Epithelial cell of proximal tubule (primary cell): ENCODE measurements around the gene ZSWIM8. TPM values are rescaled to one million over a fixed set of nuclear protein-coding genes. Genes with fewer than 3 reads are reported as not detected.

ENCODE experiments used
- DNase-seq: peaks from one replicate; pipeline ENCODE4 v3.0.0-alpha.2; 2011; ENCODE audit warnings: low read depth
- H3K4me3 ChIP-seq: 2 replicates; pipeline ENCODE4 v1.5.1; 2011; ENCODE audit warnings: low read depth, mild to moderate bottlenecking, low read length
- total RNA-seq: library from RNA; depleted of rRNA; stranded (reverse); fragments of >200 nt; gene quantifications from 2 replicates; pipeline ENCODE4 v1.2.3, GENCODE V29; 2015
- TF ChIP-seq, protein P1 (sequence below): conservative IDR thresholded peaks from 2 replicates; pipeline ENCODE4 v1.5.1; 2012; ENCODE audit warnings: low read depth, mild to moderate bottlenecking, low read length

ZSWIM8 gene
- total RNA-seq, 1 donor from 2014 or later = 40.3 TPM

DNA sequence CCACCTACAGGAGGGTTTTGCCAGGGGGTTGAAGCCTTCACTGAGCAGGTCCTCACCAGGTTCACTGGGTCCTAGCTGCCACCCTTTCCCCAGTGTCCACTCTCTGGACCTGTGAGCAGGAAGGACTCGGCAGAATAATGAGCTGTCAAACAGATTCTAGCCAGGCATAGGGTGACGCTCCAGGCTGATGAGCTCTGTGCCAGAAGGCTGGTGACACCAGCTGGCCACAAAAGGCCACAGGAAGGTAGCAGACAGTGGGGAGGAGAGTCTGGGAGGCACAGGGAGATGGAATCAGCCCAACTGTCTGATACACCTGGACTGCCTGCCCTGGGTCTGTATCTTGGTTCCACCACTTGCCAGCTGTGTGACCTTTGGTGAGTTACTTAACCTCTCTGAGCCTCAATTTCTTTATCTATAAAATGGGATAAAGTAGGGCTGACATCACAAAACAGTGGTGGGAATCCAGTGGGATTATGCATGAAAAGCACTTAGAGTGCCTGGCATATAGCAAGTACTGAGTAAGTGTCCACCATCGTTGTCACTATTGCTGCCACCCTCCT, 52.7 kb downstream of the ZSWIM8 start:
- DNase-seq = no peak
- H3K4me3 ChIP-seq = no peak overlapping the region
- TF ChIP-seq, protein P1, sequence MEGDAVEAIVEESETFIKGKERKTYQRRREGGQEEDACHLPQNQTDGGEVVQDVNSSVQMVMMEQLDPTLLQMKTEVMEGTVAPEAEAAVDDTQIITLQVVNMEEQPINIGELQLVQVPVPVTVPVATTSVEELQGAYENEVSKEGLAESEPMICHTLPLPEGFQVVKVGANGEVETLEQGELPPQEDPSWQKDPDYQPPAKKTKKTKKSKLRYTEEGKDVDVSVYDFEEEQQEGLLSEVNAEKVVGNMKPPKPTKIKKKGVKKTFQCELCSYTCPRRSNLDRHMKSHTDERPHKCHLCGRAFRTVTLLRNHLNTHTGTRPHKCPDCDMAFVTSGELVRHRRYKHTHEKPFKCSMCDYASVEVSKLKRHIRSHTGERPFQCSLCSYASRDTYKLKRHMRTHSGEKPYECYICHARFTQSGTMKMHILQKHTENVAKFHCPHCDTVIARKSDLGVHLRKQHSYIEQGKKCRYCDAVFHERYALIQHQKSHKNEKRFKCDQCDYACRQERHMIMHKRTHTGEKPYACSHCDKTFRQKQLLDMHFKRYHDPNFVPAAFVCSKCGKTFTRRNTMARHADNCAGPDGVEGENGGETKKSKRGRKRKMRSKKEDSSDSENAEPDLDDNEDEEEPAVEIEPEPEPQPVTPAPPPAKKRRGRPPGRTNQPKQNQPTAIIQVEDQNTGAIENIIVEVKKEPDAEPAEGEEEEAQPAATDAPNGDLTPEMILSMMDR = no peak

DNA sequence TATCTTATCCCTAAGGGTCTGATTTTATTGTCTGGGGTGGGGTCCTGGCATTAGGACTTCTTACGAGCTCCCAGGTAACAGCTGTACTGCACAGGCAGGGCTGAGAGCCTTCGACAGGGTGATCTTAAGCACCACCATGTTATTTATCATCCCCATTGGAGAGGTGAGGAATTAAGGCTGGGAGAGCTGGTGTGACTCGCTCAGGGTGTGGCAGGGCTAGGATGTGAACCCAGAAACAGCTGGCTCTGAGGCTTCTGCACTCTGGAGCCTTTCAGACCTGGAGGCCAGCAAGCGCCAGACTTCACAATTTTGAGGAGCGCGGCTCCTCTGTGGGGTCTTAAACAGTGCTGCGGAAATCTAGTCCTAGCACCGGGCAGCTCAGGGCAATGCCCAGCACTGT, 53.4 kb downstream of the ZSWIM8 start:
- no peak for DNase-seq
- TF ChIP-seq, protein P1 = no peak
- no peak overlapping the region for H3K4me3 ChIP-seq

DNA sequence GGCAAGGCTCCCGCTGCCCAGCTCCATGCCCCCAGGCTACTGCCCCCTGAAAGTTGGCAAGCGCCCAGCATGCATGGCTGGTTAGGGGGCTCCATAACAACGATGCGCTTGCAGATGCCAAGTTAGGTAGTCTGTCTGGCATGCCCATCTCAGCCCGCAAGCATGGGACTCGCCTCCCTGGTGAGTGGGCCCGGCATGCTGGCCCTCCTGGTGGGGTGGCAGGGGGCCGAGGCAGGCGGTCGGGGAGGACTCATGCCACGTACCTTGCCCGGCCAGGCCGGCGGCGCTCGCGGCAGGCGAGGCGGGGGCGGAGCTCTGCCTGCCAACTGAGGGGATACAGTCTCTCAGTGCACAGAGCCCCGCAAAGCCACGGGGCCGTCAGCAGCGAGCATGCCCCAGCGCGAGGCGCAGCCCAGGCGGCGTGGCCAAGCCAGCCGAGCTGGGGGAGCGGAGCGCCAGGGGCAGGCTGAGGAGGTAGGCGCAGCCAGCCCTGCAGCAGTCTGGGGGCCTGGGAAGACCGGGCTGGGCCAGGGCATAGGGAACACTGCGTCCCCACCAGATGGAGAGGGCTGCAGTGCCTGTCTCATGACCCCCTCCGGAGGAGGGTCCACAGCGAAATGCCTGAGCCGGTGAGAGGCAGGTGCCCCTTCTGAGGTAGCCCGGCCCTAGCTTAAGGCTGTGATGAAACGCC, 54.0 kb downstream of the ZSWIM8 start:
- TF ChIP-seq, protein P1 = no peak
- DNase-seq = no peak
- H3K4me3 ChIP-seq = no peak overlapping the region

DNA sequence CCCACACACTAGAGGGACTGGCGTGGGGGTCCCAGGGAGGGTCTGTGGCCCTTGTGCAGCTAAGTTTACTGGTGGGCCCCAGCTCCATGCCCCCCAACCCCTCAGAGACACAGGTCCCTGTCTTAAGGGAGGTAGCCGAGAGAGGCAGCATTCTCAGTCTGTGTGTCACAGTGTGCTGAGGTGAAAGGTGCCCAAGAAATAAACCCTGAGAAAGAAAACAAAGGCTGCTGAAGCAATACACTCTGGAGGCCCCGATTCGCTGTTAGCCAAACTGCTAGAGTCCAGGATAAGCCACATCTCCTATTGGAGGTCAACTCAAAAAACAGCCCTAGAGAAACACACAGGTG, 54.6 kb downstream of the ZSWIM8 start:
- TF ChIP-seq, protein P1 = no peak
- no peak for DNase-seq
- no peak overlapping the region for H3K4me3 ChIP-seq

DNA sequence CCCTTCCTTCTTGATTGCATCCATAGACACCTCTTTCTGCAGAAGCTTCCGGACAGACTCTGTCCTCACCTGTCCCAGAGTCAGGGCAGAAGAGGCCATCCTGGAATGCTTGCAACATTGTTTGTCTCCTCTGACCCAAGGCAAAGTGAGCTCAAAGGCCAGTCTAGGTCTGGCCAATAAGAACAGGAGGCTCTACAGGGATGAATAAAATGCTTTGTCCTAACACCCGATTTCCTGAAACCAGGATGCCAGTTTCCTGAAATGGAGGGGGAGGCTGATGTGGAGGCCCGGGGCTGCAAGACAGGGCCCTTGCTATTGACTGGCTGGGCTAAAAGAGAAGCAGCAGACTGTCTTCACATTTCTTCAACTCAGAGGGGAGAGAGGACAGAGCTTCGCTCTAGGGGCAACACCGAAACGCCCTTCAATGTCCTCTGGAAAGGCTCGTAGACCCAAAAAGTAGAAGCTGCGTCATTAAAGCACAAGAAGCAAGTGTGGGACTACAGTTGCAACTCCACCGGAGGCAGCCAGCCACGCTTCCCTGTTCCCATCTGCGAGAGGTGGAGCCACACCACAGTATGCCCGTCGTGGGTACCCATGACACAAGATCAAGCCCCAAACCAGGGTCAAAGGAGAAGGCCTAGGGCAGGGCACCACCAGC, 55.1 kb downstream of the ZSWIM8 start:
- no peak for DNase-seq
- TF ChIP-seq, protein P1 = no peak
- no peak overlapping the region for H3K4me3 ChIP-seq

DNA sequence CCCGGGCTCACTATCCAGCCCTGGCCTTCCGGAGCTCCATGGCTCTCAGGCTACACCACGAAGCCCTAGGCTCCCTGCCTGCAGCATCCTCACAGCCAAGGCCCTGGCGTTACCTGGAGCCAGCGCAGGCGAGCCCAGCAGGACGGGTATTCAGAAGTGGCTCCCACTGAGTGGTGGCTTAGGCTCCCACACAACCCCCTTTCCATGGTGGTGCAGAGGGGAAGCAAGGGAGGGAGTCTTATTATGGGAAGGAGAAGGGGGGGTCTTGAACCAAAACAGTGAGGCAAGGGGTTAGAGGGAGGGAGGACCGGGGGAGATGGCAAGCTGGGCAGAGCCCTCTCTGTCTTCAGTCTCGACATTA, 55.6 kb downstream of the ZSWIM8 start:
- TF ChIP-seq, protein P1 = no peak
- no peak for DNase-seq
- no peak overlapping the region for H3K4me3 ChIP-seq
